ENCODE results near the gene THSD4. TPM values are rescaled to one million over a fixed set of nuclear protein-coding genes. Genes with fewer than 3 reads are reported as not detected.

THSD4 gene
- polyA plus RNA-seq, 1 donor from 2014 or later = 0.46 TPM

DNA sequence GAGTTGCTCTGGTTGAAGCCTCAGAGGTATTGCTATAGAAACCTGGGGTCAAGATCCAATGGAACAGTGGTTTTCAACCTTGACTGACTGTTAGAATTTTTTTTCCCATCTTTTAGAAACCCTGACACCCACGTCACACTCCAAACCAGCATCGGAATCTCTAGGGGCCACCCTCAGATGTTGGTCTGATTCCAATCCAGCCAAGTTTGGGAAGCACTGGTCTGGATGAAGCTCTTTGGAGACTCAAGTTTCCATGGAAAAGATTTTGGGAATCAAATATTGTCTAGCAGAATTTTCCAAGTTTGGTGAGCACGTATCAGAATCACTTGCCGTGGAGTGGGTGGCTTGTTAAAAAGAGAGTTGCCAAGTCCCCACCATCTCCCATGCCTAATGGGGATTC, 103.8 kb downstream of the THSD4 start:
- no peaks in the 10 kb centered on the region for H3K36me3 ChIP-seq (ENCODE audit: insufficient read depth, low read length)

GRCh38 chr15:71219645-71220044, 104.4 kb downstream of the THSD4 start:
- Histone ChIP-seq H2AFZ (ENCODE audit: low read depth, low read length) (no peak overlapping the region), H3K36me3 (ENCODE audit: insufficient read depth, low read length) (no peaks in the 10 kb centered on the region), H3K4me3 (ENCODE audit: low read length) (no peak overlapping the region), H3K27me3 (ENCODE audit: insufficient read depth, low read depth, low read length) (no peaks in the 10 kb centered on the region), H3K4me2 (ENCODE audit: low read length) (no peak overlapping the region), H3K9me3 (ENCODE audit: low read length) (no peaks in the 10 kb centered on the region), H4K20me1 (ENCODE audit: insufficient read depth) (no peaks in the 10 kb centered on the region), H3K9me2 (ENCODE audit: insufficient read depth, low read length) (no peaks in the 10 kb centered on the region), H3K79me2 (replicated peaks; ENCODE audit: insufficient read depth, low read length) (no peaks in the 10 kb centered on the region), H3K27ac (ENCODE audit: low read length) (no peak overlapping the region), H3K9ac (ENCODE audit: low read length) (no peak overlapping the region), H3F3A (ENCODE audit: insufficient read depth, low read length, poor library complexity, severe bottlenecking) (no peaks in the 10 kb centered on the region)
- TF ChIP-seq REST (IDR thresholded peaks at IDR 0.05; ENCODE audit: borderline replicate concordance) = no peak
- no peak for TF ChIP-seq EZH2 (IDR thresholded peaks at IDR 0.05; ENCODE audit: borderline replicate concordance, insufficient read depth, low read length, poor library complexity, severe bottlenecking)

More for the DNA sequence above, 103.8 kb downstream of the THSD4 start:
- H3K9me3 ChIP-seq (ENCODE audit: low read length) = no peaks in the 10 kb centered on the region
- TF ChIP-seq TAF1 (IDR thresholded peaks at IDR 0.05; ENCODE audit: low read depth) = no peak
- no peak for TF ChIP-seq REST (IDR thresholded peaks at IDR 0.05; ENCODE audit: borderline replicate concordance)
- no peak for TF ChIP-seq SMC3 (conservative IDR thresholded peaks at IDR 0.05; ENCODE audit: poor library complexity)
- TF ChIP-seq CTCF (IDR thresholded peaks at IDR 0.05; ENCODE audit: poor library complexity, severe bottlenecking) = no peak
- no peak for TF ChIP-seq MXI1 (conservative IDR thresholded peaks at IDR 0.05; ENCODE audit: poor library complexity, severe bottlenecking)
- TF ChIP-seq RAD21 (conservative IDR thresholded peaks at IDR 0.05) = no peak
- no peak for TF ChIP-seq POLR2AphosphoS5 (IDR thresholded peaks at IDR 0.05)
- TF ChIP-seq EZH2 (IDR thresholded peaks at IDR 0.05; ENCODE audit: borderline replicate concordance, insufficient read depth, low read length, poor library complexity, severe bottlenecking) = no peak
- no peak for TF ChIP-seq EP300 (conservative IDR thresholded peaks at IDR 0.05; ENCODE audit: poor library complexity, severe bottlenecking)
- no peaks in the 10 kb centered on the region for H4K20me1 ChIP-seq (ENCODE audit: insufficient read depth)
- H3K27ac ChIP-seq (ENCODE audit: low read length) = no peak overlapping the region
- no peak overlapping the region for H3K9ac ChIP-seq (ENCODE audit: low read length)
- H3K4me2 ChIP-seq (ENCODE audit: low read length) = no peak overlapping the region
- no peaks in the 10 kb centered on the region for H3K27me3 ChIP-seq (ENCODE audit: insufficient read depth, low read depth, low read length)
- no peaks in the 10 kb centered on the region for H3F3A ChIP-seq (ENCODE audit: insufficient read depth, low read length, poor library complexity, severe bottlenecking)
- no peak overlapping the region for H2AFZ ChIP-seq (ENCODE audit: low read depth, low read length)
- H3K9me2 ChIP-seq (ENCODE audit: insufficient read depth, low read length) = no peaks in the 10 kb centered on the region
- H3K4me3 ChIP-seq (ENCODE audit: low read length) = no peak overlapping the region
- no peaks in the 10 kb centered on the region for H3K79me2 ChIP-seq (replicated peaks; ENCODE audit: insufficient read depth, low read length)

Measured in neural cell (in vitro differentiated cells).